ENCODE results near the gene MPC1L.

GRCh38 chrX:40579141-40579540 lies 44.1 kb upstream of the MPC1L start:
- no peak for TF ChIP-seq POLR2A (IDR thresholded peaks at IDR 0.05; ENCODE audit: low read length)
- TF ChIP-seq GATA1 (IDR thresholded peaks at IDR 0.05; ENCODE audit: low read depth, low read length): no peak
